HEK293 (cell line): Measurements from ENCODE around the gene DCTN2.

Experiments
- HOXA7 ChIP-seq: sonication (generic); formaldehyde crosslinking; IDR thresholded peaks from 2 replicates; pipeline ENCODE4 v1.8.1; 2022; ENCODE audit warnings: missing genetic modification reagents, borderline replicate concordance
- TCF7L2 ChIP-seq: IDR thresholded peaks from 2 replicates; pipeline ENCODE4 v1.6.1; 2011; ENCODE audit warnings: low read depth, mild to moderate bottlenecking, inconsistent platforms, low read length, moderate library complexity, borderline replicate concordance
- ZNF24 ChIP-seq: fragments of 450-650 bp; formaldehyde crosslinking; IDR thresholded peaks from 2 replicates; pipeline ENCODE4 v1.5.1; 2016; ENCODE audit warnings: missing biosample characterization, missing genetic modification characterization
- ZNF311 ChIP-seq: fragments of 450-650 bp; formaldehyde crosslinking; IDR thresholded peaks from 2 replicates; pipeline ENCODE4 v1.5.1; 2017; ENCODE audit warnings: missing biosample characterization, missing genetic modification characterization, borderline replicate concordance
- ZNF394 ChIP-seq: fragments of 450-650 bp; formaldehyde crosslinking; IDR thresholded peaks from 2 replicates; pipeline ENCODE4 v1.5.1; 2016; ENCODE audit warnings: missing biosample characterization, missing genetic modification characterization, mild to moderate bottlenecking, moderate library complexity, borderline replicate concordance
- ZNF830 ChIP-seq: fragments of 450-650 bp; IDR thresholded peaks from 2 replicates; pipeline ENCODE4 v1.5.0; 2018; ENCODE audit warnings: missing biosample characterization, missing genetic modification characterization, low read depth, mild to moderate bottlenecking, moderate library complexity
- TF ChIP-seq, protein P1 (sequence below): fragments of 450-650 bp; formaldehyde crosslinking; IDR thresholded peaks from 2 replicates; pipeline ENCODE4 v1.5.1; 2016; ENCODE audit warnings: missing biosample characterization, missing genetic modification characterization
- TF ChIP-seq, protein P2 (sequence below): fragments of 450-650 bp; formaldehyde crosslinking; IDR thresholded peaks from 2 replicates; pipeline ENCODE4 v1.5.1; 2016; ENCODE audit warnings: missing biosample characterization, missing genetic modification characterization
- TF ChIP-seq, protein P3 (sequence below): sonication (generic); formaldehyde crosslinking; IDR thresholded peaks from 2 replicates; pipeline ENCODE4 v1.8.1; 2022; ENCODE audit warnings: mild to moderate bottlenecking, moderate library complexity, missing genetic modification reagents
- TF ChIP-seq, protein P4 (sequence below): fragments of 450-650 bp; formaldehyde crosslinking; IDR thresholded peaks from 2 replicates; pipeline ENCODE4 v1.5.1; 2016; ENCODE audit warnings: missing biosample characterization, missing genetic modification characterization, low read depth
- TF ChIP-seq, protein P5 (sequence below): fragments of 450-650 bp; formaldehyde crosslinking; IDR thresholded peaks from 2 replicates; pipeline ENCODE4 v1.5.1; 2016; ENCODE audit warnings: missing biosample characterization, missing genetic modification characterization
- TF ChIP-seq, protein P6 (sequence below): fragments of 450-650 bp; formaldehyde crosslinking; conservative IDR thresholded peaks from 2 replicates; pipeline ENCODE4 v1.5.1; 2016; ENCODE audit warnings: low read depth, missing biosample characterization, missing genetic modification characterization

DNA sequence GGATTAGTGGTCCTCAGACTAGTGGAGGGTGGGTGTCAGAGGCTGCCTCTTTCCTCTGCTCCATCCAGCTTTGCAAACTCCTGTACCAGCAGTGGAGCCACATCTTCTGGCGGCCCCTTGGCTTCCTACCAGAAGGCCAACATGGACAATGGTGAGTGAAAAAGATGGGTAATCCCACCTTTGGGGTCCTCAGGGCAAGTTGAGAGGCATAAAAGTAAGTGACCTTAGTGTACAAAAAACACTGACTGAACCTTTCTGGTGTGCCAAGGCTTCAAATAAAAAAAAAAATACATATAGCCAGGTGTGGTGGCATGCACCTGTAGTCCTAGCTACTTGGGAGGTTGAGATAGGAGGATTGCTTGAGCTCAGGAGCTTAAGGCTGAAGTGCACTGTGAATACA lies 34.8 kb upstream of the DCTN2 start:
- TF ChIP-seq, protein P1, sequence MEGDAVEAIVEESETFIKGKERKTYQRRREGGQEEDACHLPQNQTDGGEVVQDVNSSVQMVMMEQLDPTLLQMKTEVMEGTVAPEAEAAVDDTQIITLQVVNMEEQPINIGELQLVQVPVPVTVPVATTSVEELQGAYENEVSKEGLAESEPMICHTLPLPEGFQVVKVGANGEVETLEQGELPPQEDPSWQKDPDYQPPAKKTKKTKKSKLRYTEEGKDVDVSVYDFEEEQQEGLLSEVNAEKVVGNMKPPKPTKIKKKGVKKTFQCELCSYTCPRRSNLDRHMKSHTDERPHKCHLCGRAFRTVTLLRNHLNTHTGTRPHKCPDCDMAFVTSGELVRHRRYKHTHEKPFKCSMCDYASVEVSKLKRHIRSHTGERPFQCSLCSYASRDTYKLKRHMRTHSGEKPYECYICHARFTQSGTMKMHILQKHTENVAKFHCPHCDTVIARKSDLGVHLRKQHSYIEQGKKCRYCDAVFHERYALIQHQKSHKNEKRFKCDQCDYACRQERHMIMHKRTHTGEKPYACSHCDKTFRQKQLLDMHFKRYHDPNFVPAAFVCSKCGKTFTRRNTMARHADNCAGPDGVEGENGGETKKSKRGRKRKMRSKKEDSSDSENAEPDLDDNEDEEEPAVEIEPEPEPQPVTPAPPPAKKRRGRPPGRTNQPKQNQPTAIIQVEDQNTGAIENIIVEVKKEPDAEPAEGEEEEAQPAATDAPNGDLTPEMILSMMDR (tag by site-specific recombination) = no peak
- TF ChIP-seq ZNF394 (tag by site-specific recombination) (no peak), TCF7L2 (no peak), HOXA7 (CRISPR knock-in tag) (no peak), ZNF830 (tag by site-specific recombination) (no peak), ZNF24 (tag by site-specific recombination) (no peak), ZNF311 (tag by site-specific recombination) (no peak)
- TF ChIP-seq, protein P2, sequence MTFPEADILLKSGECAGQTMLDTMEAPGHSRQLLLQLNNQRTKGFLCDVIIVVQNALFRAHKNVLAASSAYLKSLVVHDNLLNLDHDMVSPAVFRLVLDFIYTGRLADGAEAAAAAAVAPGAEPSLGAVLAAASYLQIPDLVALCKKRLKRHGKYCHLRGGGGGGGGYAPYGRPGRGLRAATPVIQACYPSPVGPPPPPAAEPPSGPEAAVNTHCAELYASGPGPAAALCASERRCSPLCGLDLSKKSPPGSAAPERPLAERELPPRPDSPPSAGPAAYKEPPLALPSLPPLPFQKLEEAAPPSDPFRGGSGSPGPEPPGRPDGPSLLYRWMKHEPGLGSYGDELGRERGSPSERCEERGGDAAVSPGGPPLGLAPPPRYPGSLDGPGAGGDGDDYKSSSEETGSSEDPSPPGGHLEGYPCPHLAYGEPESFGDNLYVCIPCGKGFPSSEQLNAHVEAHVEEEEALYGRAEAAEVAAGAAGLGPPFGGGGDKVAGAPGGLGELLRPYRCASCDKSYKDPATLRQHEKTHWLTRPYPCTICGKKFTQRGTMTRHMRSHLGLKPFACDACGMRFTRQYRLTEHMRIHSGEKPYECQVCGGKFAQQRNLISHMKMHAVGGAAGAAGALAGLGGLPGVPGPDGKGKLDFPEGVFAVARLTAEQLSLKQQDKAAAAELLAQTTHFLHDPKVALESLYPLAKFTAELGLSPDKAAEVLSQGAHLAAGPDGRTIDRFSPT (tag by site-specific recombination) = no peak
- TF ChIP-seq, protein P3, sequence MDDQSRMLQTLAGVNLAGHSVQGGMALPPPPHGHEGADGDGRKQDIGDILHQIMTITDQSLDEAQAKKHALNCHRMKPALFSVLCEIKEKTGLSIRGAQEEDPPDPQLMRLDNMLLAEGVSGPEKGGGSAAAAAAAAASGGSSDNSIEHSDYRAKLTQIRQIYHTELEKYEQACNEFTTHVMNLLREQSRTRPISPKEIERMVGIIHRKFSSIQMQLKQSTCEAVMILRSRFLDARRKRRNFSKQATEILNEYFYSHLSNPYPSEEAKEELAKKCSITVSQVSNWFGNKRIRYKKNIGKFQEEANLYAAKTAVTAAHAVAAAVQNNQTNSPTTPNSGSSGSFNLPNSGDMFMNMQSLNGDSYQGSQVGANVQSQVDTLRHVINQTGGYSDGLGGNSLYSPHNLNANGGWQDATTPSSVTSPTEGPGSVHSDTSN (CRISPR knock-in tag) = no peak
- TF ChIP-seq, protein P4, sequence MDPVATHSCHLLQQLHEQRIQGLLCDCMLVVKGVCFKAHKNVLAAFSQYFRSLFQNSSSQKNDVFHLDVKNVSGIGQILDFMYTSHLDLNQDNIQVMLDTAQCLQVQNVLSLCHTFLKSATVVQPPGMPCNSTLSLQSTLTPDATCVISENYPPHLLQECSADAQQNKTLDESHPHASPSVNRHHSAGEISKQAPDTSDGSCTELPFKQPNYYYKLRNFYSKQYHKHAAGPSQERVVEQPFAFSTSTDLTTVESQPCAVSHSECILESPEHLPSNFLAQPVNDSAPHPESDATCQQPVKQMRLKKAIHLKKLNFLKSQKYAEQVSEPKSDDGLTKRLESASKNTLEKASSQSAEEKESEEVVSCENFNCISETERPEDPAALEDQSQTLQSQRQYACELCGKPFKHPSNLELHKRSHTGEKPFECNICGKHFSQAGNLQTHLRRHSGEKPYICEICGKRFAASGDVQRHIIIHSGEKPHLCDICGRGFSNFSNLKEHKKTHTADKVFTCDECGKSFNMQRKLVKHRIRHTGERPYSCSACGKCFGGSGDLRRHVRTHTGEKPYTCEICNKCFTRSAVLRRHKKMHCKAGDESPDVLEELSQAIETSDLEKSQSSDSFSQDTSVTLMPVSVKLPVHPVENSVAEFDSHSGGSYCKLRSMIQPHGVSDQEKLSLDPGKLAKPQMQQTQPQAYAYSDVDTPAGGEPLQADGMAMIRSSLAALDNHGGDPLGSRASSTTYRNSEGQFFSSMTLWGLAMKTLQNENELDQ (tag by site-specific recombination) = no peak
- TF ChIP-seq, protein P5, sequence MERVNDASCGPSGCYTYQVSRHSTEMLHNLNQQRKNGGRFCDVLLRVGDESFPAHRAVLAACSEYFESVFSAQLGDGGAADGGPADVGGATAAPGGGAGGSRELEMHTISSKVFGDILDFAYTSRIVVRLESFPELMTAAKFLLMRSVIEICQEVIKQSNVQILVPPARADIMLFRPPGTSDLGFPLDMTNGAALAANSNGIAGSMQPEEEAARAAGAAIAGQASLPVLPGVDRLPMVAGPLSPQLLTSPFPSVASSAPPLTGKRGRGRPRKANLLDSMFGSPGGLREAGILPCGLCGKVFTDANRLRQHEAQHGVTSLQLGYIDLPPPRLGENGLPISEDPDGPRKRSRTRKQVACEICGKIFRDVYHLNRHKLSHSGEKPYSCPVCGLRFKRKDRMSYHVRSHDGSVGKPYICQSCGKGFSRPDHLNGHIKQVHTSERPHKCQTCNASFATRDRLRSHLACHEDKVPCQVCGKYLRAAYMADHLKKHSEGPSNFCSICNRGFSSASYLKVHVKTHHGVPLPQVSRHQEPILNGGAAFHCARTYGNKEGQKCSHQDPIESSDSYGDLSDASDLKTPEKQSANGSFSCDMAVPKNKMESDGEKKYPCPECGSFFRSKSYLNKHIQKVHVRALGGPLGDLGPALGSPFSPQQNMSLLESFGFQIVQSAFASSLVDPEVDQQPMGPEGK = no peak
- TF ChIP-seq, protein P6, sequence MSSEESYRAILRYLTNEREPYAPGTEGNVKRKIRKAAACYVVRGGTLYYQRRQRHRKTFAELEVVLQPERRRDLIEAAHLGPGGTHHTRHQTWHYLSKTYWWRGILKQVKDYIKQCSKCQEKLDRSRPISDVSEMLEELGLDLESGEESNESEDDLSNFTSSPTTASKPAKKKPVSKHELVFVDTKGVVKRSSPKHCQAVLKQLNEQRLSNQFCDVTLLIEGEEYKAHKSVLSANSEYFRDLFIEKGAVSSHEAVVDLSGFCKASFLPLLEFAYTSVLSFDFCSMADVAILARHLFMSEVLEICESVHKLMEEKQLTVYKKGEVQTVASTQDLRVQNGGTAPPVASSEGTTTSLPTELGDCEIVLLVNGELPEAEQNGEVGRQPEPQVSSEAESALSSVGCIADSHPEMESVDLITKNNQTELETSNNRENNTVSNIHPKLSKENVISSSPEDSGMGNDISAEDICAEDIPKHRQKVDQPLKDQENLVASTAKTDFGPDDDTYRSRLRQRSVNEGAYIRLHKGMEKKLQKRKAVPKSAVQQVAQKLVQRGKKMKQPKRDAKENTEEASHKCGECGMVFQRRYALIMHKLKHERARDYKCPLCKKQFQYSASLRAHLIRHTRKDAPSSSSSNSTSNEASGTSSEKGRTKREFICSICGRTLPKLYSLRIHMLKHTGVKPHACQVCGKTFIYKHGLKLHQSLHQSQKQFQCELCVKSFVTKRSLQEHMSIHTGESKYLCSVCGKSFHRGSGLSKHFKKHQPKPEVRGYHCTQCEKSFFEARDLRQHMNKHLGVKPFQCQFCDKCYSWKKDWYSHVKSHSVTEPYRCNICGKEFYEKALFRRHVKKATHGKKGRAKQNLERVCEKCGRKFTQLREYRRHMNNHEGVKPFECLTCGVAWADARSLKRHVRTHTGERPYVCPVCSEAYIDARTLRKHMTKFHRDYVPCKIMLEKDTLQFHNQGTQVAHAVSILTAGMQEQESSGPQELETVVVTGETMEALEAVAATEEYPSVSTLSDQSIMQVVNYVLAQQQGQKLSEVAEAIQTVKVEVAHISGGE (tag by site-specific recombination) = no peak
